K562 (cell line): Measurements from ENCODE around the gene DAPK3. TPM values are rescaled to one million over a fixed set of nuclear protein-coding genes. Genes with fewer than 3 reads are reported as not detected.
A peak's percentile ranks its signal among the peaks of the same experiment; 100 is the strongest.

ENCODE experiments used
- CEBPB ChIP-seq: fragments of 450-650 bp; IDR thresholded peaks from 2 replicates; pipeline ENCODE4 v1.6.1; 2016; ENCODE audit warnings: missing genetic modification characterization, missing compliant biosample characterization
- CEBPZ ChIP-seq: fragments of 150-350 bp; IDR thresholded peaks from 2 replicates; pipeline ENCODE4 v1.6.1; 2014; ENCODE audit warnings: low read depth, mild to moderate bottlenecking, low read length, borderline replicate concordance
- CHAMP1 ChIP-seq: fragments of 450-650 bp; IDR thresholded peaks from 2 replicates; pipeline ENCODE4 v1.6.1; 2016; ENCODE audit warnings: mild to moderate bottlenecking
- E2F5 ChIP-seq: sonication (generic); formaldehyde crosslinking; IDR thresholded peaks from 2 replicates; pipeline ENCODE4 v1.8.0; 2022; ENCODE audit warnings: mild to moderate bottlenecking, missing genetic modification reagents
- ERF ChIP-seq: fragments of 450-650 bp; formaldehyde crosslinking; IDR thresholded peaks from 2 replicates; pipeline ENCODE4 v1.4.0; 2020; ENCODE audit warnings: mild to moderate bottlenecking, mixed read lengths
- PHF21A ChIP-seq: fragments of 450-650 bp; IDR thresholded peaks from 2 replicates; pipeline ENCODE4 v1.6.1; 2017; ENCODE audit warnings: low read depth, borderline replicate concordance
- SRSF9 ChIP-seq: fragments of 200-400 bp; formaldehyde crosslinking; IDR thresholded peaks from 2 replicates; pipeline ENCODE4 v1.6.1; 2017; ENCODE audit warnings: low read depth, low read length, borderline replicate concordance
- TAF15 ChIP-seq: fragments of 200-400 bp; formaldehyde crosslinking; IDR thresholded peaks from 2 replicates; pipeline ENCODE4 v1.6.1; 2017; ENCODE audit warnings: mild to moderate bottlenecking, low read depth, low read length, moderate library complexity
- TBL1XR1 ChIP-seq, 2 experiments: IDR thresholded peaks; 2 replicates each; pipeline ENCODE4 v1.6.1; 2012; ENCODE audit warnings: improper control_type of control experiment in 2 of 2, low read length in 2 of 2, mild to moderate bottlenecking in 1 of 2
- TCF15 ChIP-seq: fragments of 250-450 bp; sonication (Bioruptor Pico); IDR thresholded peaks from 2 replicates; pipeline ENCODE4 v1.8.0; 2022; ENCODE audit warnings: moderate library complexity, mild to moderate bottlenecking, inconsistent platforms
- ZNF146 ChIP-seq: IDR thresholded peaks from one replicate; pipeline ENCODE4 v1.6.1; 2018; ENCODE audit warnings: missing compliant biosample characterization; ENCODE audit not compliant: unreplicated experiment
- ZNF354B ChIP-seq: fragments of 250-450 bp; sonication (Bioruptor Pico); IDR thresholded peaks from 2 replicates; pipeline ENCODE4 v1.4.0; 2020
- ZNF384 ChIP-seq: IDR thresholded peaks from 2 replicates; pipeline ENCODE4 v1.6.1; 2012; ENCODE audit warnings: low read depth, low read length, improper control_type of control experiment
- ZNF695 ChIP-seq: fragments of 450-650 bp; formaldehyde crosslinking; IDR thresholded peaks from 2 replicates; pipeline ENCODE4 v1.4.0; 2020; ENCODE audit warnings: mild to moderate bottlenecking, moderate library complexity
- polyA plus RNA-seq, 8 experiments: library from polyadenylated mRNA; depleted of rRNA in 4 of 8; stranded (reverse) in 5 of 8; unstranded in 3 of 8; fragments of >200 nt; fragmentation: Nextera tagmentation in 2 of 8; fragmentation: Illumina TruSeq in 1 of 8; extraction: Ambion mirVana in 2 of 8; extraction: Trizol in 1 of 8; gene quantifications; 2 replicates each; pipeline versions ENCODE4 v1.2.1 to v1.2.3, GENCODE V29; 2011 to 2014; ENCODE audit warnings: inconsistent platforms in 1 of 8, missing spikeins in 1 of 8
- total RNA-seq, 7 experiments: library from RNA; depleted of rRNA in 6 of 7; stranded (reverse); fragments of >200 nt in 6 of 7; fragmentation: Illumina TruSeq in 2 of 7; extraction: Trizol in 2 of 7; gene quantifications; 2 replicates each; pipeline versions ENCODE4 v1.2.1 to v1.2.3, GENCODE V29; 2011 to 2021; ENCODE audit warnings: low replicate concordance in 1 of 7
- TF ChIP-seq, protein P1 (sequence below): fragments of 200-800 bp; sonication (Bioruptor generic); IDR thresholded peaks from 2 replicates; pipeline ENCODE4 v1.6.1; 2017; ENCODE audit warnings: missing genetic modification characterization, missing compliant biosample characterization
- TF ChIP-seq, protein P2 (sequence below): fragments of 450-650 bp; formaldehyde crosslinking; conservative IDR thresholded peaks from 2 replicates; pipeline ENCODE4 v1.4.0; 2022; ENCODE audit warnings: mild to moderate bottlenecking, missing genetic modification characterization
- TF ChIP-seq, protein P3 (sequence below): fragments of 450-650 bp; IDR thresholded peaks from 2 replicates; pipeline ENCODE4 v1.6.1; 2016; ENCODE audit warnings: low read depth, mild to moderate bottlenecking, moderate library complexity

The DAPK3 gene
- total and polyA plus RNA-seq, 9 of the 15 experiments (the other 6 are each of a cell fraction or from before 2014, with no cell fraction given): 0.14 to 63.4 (median 25.0) TPM

- TF ChIP-seq ZNF146 (peak; percentile 85), CEBPZ (no peak), E2F5 (CRISPR knock-in tag) (no peak), ZNF384 (0 out of 2 replicates have a peak, but pooled peaks have one; percentile 41), ZNF354B (no peak), CHAMP1 (no peak), TCF15 (CRISPR knock-in tag) (no peak), TAF15 (no peak), CEBPB (tag) (peak; percentile 6; the same call in 1 of the 2 replicates), TBL1XR1 (IDR thresholded peaks at IDR 0.05; ENCODE audit: low read length in 2 of 2) (no peak), ZNF695 (CRISPR knock-in tag) (no peak), SRSF9 (no peak), PHF21A (no peak), ERF (CRISPR knock-in tag) (no peak)
- TF ChIP-seq, protein P1, sequence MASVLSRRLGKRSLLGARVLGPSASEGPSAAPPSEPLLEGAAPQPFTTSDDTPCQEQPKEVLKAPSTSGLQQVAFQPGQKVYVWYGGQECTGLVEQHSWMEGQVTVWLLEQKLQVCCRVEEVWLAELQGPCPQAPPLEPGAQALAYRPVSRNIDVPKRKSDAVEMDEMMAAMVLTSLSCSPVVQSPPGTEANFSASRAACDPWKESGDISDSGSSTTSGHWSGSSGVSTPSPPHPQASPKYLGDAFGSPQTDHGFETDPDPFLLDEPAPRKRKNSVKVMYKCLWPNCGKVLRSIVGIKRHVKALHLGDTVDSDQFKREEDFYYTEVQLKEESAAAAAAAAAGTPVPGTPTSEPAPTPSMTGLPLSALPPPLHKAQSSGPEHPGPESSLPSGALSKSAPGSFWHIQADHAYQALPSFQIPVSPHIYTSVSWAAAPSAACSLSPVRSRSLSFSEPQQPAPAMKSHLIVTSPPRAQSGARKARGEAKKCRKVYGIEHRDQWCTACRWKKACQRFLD: no peak
- TF ChIP-seq, protein P2, sequence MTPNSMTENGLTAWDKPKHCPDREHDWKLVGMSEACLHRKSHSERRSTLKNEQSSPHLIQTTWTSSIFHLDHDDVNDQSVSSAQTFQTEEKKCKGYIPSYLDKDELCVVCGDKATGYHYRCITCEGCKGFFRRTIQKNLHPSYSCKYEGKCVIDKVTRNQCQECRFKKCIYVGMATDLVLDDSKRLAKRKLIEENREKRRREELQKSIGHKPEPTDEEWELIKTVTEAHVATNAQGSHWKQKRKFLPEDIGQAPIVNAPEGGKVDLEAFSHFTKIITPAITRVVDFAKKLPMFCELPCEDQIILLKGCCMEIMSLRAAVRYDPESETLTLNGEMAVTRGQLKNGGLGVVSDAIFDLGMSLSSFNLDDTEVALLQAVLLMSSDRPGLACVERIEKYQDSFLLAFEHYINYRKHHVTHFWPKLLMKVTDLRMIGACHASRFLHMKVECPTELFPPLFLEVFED: no peak
- TF ChIP-seq, protein P3, sequence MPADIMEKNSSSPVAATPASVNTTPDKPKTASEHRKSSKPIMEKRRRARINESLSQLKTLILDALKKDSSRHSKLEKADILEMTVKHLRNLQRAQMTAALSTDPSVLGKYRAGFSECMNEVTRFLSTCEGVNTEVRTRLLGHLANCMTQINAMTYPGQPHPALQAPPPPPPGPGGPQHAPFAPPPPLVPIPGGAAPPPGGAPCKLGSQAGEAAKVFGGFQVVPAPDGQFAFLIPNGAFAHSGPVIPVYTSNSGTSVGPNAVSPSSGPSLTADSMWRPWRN: no peak
Observed at GRCh38 chr19:3944018-3944721, 26.7 kb downstream of the DAPK3 start (continued).
